ENCODE data around the gene MACROD2.

- TF ChIP-seq POLR2A (IDR thresholded peaks at IDR 0.05) (no peak), CTCF (IDR thresholded peaks at IDR 0.05) (no peak)
These were observed 1455.9 kb downstream of the MACROD2 start for GRCh38 chr20:15451241-15451640.
